ENCODE data around the gene GPR151.

GPR151 gene

GRCh38 chr5:146533882-146534281 is 17.9 kb upstream of the GPR151 start:
- no peak overlapping the region for H3K4me3 ChIP-seq (replicated peaks; ENCODE audit: insufficient read depth, low read length)
- DNase-seq (ENCODE audit: low read depth in 1 of 2, low spot score in 1 of 2) = no peak
- TF ChIP-seq REST (IDR thresholded peaks at IDR 0.05; ENCODE audit: insufficient replicate concordance, low read depth) (no peak), GABPA (IDR thresholded peaks at IDR 0.05; ENCODE audit: low read depth) (no peak), POLR2AphosphoS5 (IDR thresholded peaks at IDR 0.05; ENCODE audit: low read depth) (no peak), CTCF (IDR thresholded peaks at IDR 0.05; ENCODE audit: insufficient read depth, low read length) (no peak), SPI1 (IDR thresholded peaks at IDR 0.05; ENCODE audit: borderline replicate concordance, low read depth) (no peak)
- H3K27me3 ChIP-seq (ENCODE audit: insufficient read depth, poor library complexity, severe bottlenecking) = no peaks in the 10 kb centered on the region
- no peak overlapping the region for H3K27ac ChIP-seq (replicated peaks)

- peak; percentile 29 to 70 for DNase-seq (ENCODE audit: low read depth in 1 of 2, low spot score in 1 of 2)
- no peak overlapping the region for H3K27ac ChIP-seq (replicated peaks)
- TF ChIP-seq CTCF (IDR thresholded peaks at IDR 0.05; ENCODE audit: insufficient read depth, low read length) = peak; percentile 89
- peak; percentile 24; the same call in 1 of the 2 replicates for TF ChIP-seq SPI1 (IDR thresholded peaks at IDR 0.05; ENCODE audit: borderline replicate concordance, low read depth)
- TF ChIP-seq GABPA (IDR thresholded peaks at IDR 0.05; ENCODE audit: low read depth) = no peak
- no peak for TF ChIP-seq REST (IDR thresholded peaks at IDR 0.05; ENCODE audit: insufficient replicate concordance, low read depth)
- H3K27me3 ChIP-seq (ENCODE audit: insufficient read depth, poor library complexity, severe bottlenecking) = no peaks in the 10 kb centered on the region
- H3K4me3 ChIP-seq (replicated peaks; ENCODE audit: insufficient read depth, low read length) = no peak overlapping the region
Measured at GRCh38 chr5:146533260-146533857, 17.4 kb upstream of the GPR151 start.

- DNase-seq (ENCODE audit: low read depth in 1 of 2, low spot score in 1 of 2) = no peak
- no peak overlapping the region for H3K27ac ChIP-seq (replicated peaks)
- no peak for TF ChIP-seq CTCF (IDR thresholded peaks at IDR 0.05; ENCODE audit: insufficient read depth, low read length)
- no peak for TF ChIP-seq REST (IDR thresholded peaks at IDR 0.05; ENCODE audit: insufficient replicate concordance, low read depth)
- no peak for TF ChIP-seq SPI1 (IDR thresholded peaks at IDR 0.05; ENCODE audit: borderline replicate concordance, low read depth)
- TF ChIP-seq GABPA (IDR thresholded peaks at IDR 0.05; ENCODE audit: low read depth) = no peak
- no peak for TF ChIP-seq POLR2AphosphoS5 (IDR thresholded peaks at IDR 0.05; ENCODE audit: low read depth)
- H3K4me3 ChIP-seq (replicated peaks; ENCODE audit: insufficient read depth, low read length) = no peak overlapping the region
- no peaks in the 10 kb centered on the region for H3K27me3 ChIP-seq (ENCODE audit: insufficient read depth, poor library complexity, severe bottlenecking)
Measured at GRCh38 chr5:146529984-146530383, 14.0 kb upstream of the GPR151 start.
